GM19023 (cell line): Measurements from ENCODE around the gene TRIM52.
A peak's percentile ranks its signal among the peaks of the same experiment; 100 is the strongest.

ENCODE experiments used
- ATAC-seq: cut with Tn5 transposase; IDR thresholded peaks from one replicate; pipeline ENCODE4 v1.9.1; 2021; ENCODE audit warnings: mild to moderate bottlenecking, moderate library complexity; ENCODE audit not compliant: unreplicated experiment

TRIM52 gene

GRCh38 chr5:181234455-181235306 lies 26.3 kb downstream of the TRIM52 start:
- no peak for ATAC-seq

- ATAC-seq = no peak
Observed at GRCh38 chr5:181233801-181234454, 27.0 kb downstream of the TRIM52 start.

GRCh38 chr5:181233088-181233800 lies 27.7 kb downstream of the TRIM52 start:
- ATAC-seq = no peak

GRCh38 chr5:181232593-181232992 lies 28.4 kb downstream of the TRIM52 start:
- ATAC-seq = no peak

GRCh38 chr5:181231432-181231831 lies 29.5 kb downstream of the TRIM52 start:
- no peak for ATAC-seq

GRCh38 chr5:181230551-181230950 lies 30.4 kb downstream of the TRIM52 start:
- ATAC-seq = no peak

GRCh38 chr5:181229996-181230395 lies 30.9 kb downstream of the TRIM52 start:
- no peak for ATAC-seq

- no peak for ATAC-seq
Observed at GRCh38 chr5:181224390-181225229, 36.3 kb downstream of the TRIM52 start.

- ATAC-seq = peak; percentile 0
Observed at GRCh38 chr5:181223729-181224389, 37.1 kb downstream of the TRIM52 start.

- ATAC-seq = peak; percentile 69
Observed at GRCh38 chr5:181223058-181223728, 37.8 kb downstream of the TRIM52 start, which contains the start of gene TRIM41. Gene TRIM41, plus strand, starts transcription at chr5:181223281. Its CDS starts 719 bp downstream, at chr5:181224000.

- ATAC-seq = no peak
Observed at GRCh38 chr5:181222630-181223057, 38.3 kb downstream of the TRIM52 start.

GRCh38 chr5:181221792-181222629 lies 38.9 kb downstream of the TRIM52 start:
- ATAC-seq = peak; percentile 30

- no peak for ATAC-seq
Observed at GRCh38 chr5:181221105-181221791, 39.7 kb downstream of the TRIM52 start.

- ATAC-seq = no peak
Observed at GRCh38 chr5:181220178-181220515, 40.8 kb downstream of the TRIM52 start.

GRCh38 chr5:181219262-181220177 lies 41.4 kb downstream of the TRIM52 start:
- ATAC-seq = no peak

GRCh38 chr5:181218795-181219124 lies 42.2 kb downstream of the TRIM52 start:
- no peak for ATAC-seq

GRCh38 chr5:181217803-181218062 lies 43.2 kb downstream of the TRIM52 start:
- ATAC-seq = no peak
